Spleen (tissue), 11 donors: ENCODE data around the gene NR1I3. TPM values are rescaled to one million over a fixed set of nuclear protein-coding genes. Genes with fewer than 3 reads are reported as not detected.

ENCODE experiments used
- DNase-seq: peaks from one replicate; pipeline ENCODE4 v3.0.0-alpha.2; 2020
- H3K27ac ChIP-seq, 8 donors: fragments of 200-600 bp; sonication (generic) in 7 of 8; 1 replicate in 4 of 8; 2 replicates in 4 of 8; pipeline versions ENCODE4 v1.5.0 to v1.8.0; 2016 to 2021; ENCODE audit warnings: inconsistent platforms in 4 of 8, mild to moderate bottlenecking in 4 of 8, moderate library complexity in 1 of 8
- H3K27me3 ChIP-seq, 7 donors: fragments of 200-600 bp; sonication (generic) in 6 of 7; replicated peaks in 1 of 7; 1 replicate in 4 of 7; 2 replicates in 3 of 7; pipeline versions ENCODE4 v1.5.0 to v1.8.0; 2016 to 2021; ENCODE audit warnings: inconsistent platforms in 3 of 7, mild to moderate bottlenecking in 1 of 7
- H3K36me3 ChIP-seq, 6 donors: fragments of 200-600 bp; sonication (generic) in 5 of 6; 1 replicate in 4 of 6; 2 replicates in 2 of 6; pipeline versions ENCODE4 v1.5.0 to v1.8.0; 2016 to 2021; ENCODE audit warnings: inconsistent platforms in 2 of 6
- H3K4me1 ChIP-seq, 6 donors: fragments of 200-600 bp; sonication (generic) in 5 of 6; 1 replicate in 3 of 6; 2 replicates in 3 of 6; pipeline versions ENCODE4 v1.5.0 to v1.8.0; 2016 to 2021; ENCODE audit warnings: inconsistent platforms in 3 of 6
- H3K4me3 ChIP-seq, 8 donors: fragments of 200-600 bp; sonication (generic) in 7 of 8; 1 replicate in 4 of 8; 2 replicates in 4 of 8; pipeline versions ENCODE4 v1.5.0 to v1.8.0; 2016 to 2021; ENCODE audit warnings: inconsistent platforms in 4 of 8, mild to moderate bottlenecking in 4 of 8, moderate library complexity in 2 of 8
- H3K9me3 ChIP-seq, 8 donors: fragments of 200-600 bp; sonication (generic) in 7 of 8; 1 replicate in 4 of 8; 2 replicates in 4 of 8; pipeline versions ENCODE4 v1.5.0 to v1.8.0; 2016 to 2021; ENCODE audit warnings: inconsistent platforms in 4 of 8
- POLR2A ChIP-seq, 3 donors: fragments of 450-650 bp; IDR thresholded peaks; one replicate each; pipeline ENCODE4 v1.5.1; 2017; ENCODE audit warnings: antibody characterized with exemption in 3 of 3, mild to moderate bottlenecking in 1 of 3
- POLR2AphosphoS5 ChIP-seq, 3 donors: sonication (generic); formaldehyde crosslinking; IDR thresholded peaks; one replicate each; pipeline ENCODE4 v1.5.1; 2017; ENCODE audit warnings: antibody characterized with exemption in 3 of 3
- WGBS, 5 donors: extraction: QIAGEN DNeasy Blood & Tissue Kit in 3 of 5; methylation state at CpG; one replicate each; pipeline versions ENCODE4 v1.1.5 to v1.1.7; 2013 to 2018; 5-methylcytosine and 5-hydroxymethylcytosine counted together
- intact Hi-C: fragments of 100-400 bp; cut with DNase I; formaldehyde crosslinking; loops from one replicate; pipeline ENCODE4 v1.15.0; 2023; ENCODE audit warnings: low total_unique reads
- polyA plus RNA-seq, 3 donors: library from polyadenylated mRNA; stranded (reverse); fragments of 200-250 nt; gene quantifications; one replicate each; pipeline ENCODE4 v1.2.1, GENCODE V29; 2013
- total RNA-seq, 7 donors: library from RNA; depleted of rRNA in 3 of 7; stranded (reverse); fragments of >200 nt in 3 of 7; fragmentation: NEBNext Ultra II Directional in 4 of 7; extraction: Animal tissue kit (Norgen Biotek cat#: 25700) in 4 of 7; gene quantifications; one replicate each; pipeline versions ENCODE4 v1.1.0 to v1.2.1, GENCODE V29; 2016 to 2021
- TF ChIP-seq, protein P1 (sequence below), 11 experiments: fragments of 200-600 bp in 7 of 11; fragments of 450-650 bp in 4 of 11; sonication (generic) in 4 of 11; IDR thresholded peaks in 8 of 11; conservative IDR thresholded peaks in 3 of 11; 1 replicate in 7 of 11; 2 replicates in 4 of 11; pipeline versions ENCODE4 v1.4.0 to v1.8.0; 2016 to 2021; ENCODE audit warnings: antibody characterized with exemption in 11 of 11, inconsistent platforms in 4 of 11, mild to moderate bottlenecking in 1 of 11
- donor health status: healthy with polysubstance abuse.
- donor health status: DM: no; HTN: no; CAD: no; lungs with moderate emphysema.
- donor health status: DM: no; HTN: no; CAD: no.
- donor health status: Bipolar disorder and iron deficiency.
- donor health status: healthy.
- donor health status: DM: no; HTN: no; CAD: no.
- donor health status: DM: yes; HTN: yes; CAD: no.

NR1I3 gene
- total and polyA plus RNA-seq, 10 donors: 0.06 to 0.11 TPM; not detected in 8

GRCh38 chr1:161266836-161267235, 28.8 kb upstream of the NR1I3 start:
- intact Hi-C loops: no loop called here
- TF ChIP-seq POLR2AphosphoS5 (IDR thresholded peaks at IDR 0.05): no peak
- no peak for TF ChIP-seq POLR2A (IDR thresholded peaks at IDR 0.05)
- TF ChIP-seq, protein P1, sequence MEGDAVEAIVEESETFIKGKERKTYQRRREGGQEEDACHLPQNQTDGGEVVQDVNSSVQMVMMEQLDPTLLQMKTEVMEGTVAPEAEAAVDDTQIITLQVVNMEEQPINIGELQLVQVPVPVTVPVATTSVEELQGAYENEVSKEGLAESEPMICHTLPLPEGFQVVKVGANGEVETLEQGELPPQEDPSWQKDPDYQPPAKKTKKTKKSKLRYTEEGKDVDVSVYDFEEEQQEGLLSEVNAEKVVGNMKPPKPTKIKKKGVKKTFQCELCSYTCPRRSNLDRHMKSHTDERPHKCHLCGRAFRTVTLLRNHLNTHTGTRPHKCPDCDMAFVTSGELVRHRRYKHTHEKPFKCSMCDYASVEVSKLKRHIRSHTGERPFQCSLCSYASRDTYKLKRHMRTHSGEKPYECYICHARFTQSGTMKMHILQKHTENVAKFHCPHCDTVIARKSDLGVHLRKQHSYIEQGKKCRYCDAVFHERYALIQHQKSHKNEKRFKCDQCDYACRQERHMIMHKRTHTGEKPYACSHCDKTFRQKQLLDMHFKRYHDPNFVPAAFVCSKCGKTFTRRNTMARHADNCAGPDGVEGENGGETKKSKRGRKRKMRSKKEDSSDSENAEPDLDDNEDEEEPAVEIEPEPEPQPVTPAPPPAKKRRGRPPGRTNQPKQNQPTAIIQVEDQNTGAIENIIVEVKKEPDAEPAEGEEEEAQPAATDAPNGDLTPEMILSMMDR (IDR thresholded peaks at IDR 0.05 in 8 of 11, conservative IDR thresholded peaks at IDR 0.05 in 3 of 11): no peak
- H3K4me1 ChIP-seq: peaks cover 0 to 12% (median 0%) of the 10 kb centered on the region in 6 donors
- WGBS, 5 donors: 57 to 86% (median 79%) methylated on average over 2 of the region's 2 CpGs
- H3K9me3 ChIP-seq: no peaks in the 10 kb centered on the region
- H3K27me3 ChIP-seq: peaks cover 0 to 26% (median 0%) of the 10 kb centered on the region in 7 donors
- H3K36me3 ChIP-seq: no peaks in the 10 kb centered on the region
- H3K27ac ChIP-seq: no peak overlapping the region
- no peak overlapping the region for H3K4me3 ChIP-seq
- DNase-seq: no peak

- Histone ChIP-seq H3K4me3 (no peak overlapping the region), H3K4me1 (peaks cover 0 to 12% (median 0%) of the 10 kb centered on the region in 6 donors), H3K9me3 (no peaks in the 10 kb centered on the region), H3K27ac (no peak overlapping the region), H3K36me3 (no peaks in the 10 kb centered on the region), H3K27me3 (peaks cover 0 to 27% (median 2%) of the 10 kb centered on the region in 7 donors)
- 68 to 85% (median 76%) methylated on average over 3 of the region's 3 CpGs for WGBS, 5 donors
- intact Hi-C loops: no loop called here
- no peak for TF ChIP-seq POLR2AphosphoS5 (IDR thresholded peaks at IDR 0.05)
- TF ChIP-seq POLR2A (IDR thresholded peaks at IDR 0.05): no peak
- TF ChIP-seq, protein P1 (IDR thresholded peaks at IDR 0.05 in 8 of 11, conservative IDR thresholded peaks at IDR 0.05 in 3 of 11): no peak
- no peak for DNase-seq
These were observed 28.2 kb upstream of the NR1I3 start for GRCh38 chr1:161266202-161266601.

- DNase-seq: no peak
- H3K9me3 ChIP-seq: no peaks in the 10 kb centered on the region
- H3K36me3 ChIP-seq: no peaks in the 10 kb centered on the region
- no peak overlapping the region for H3K4me3 ChIP-seq
- H3K27ac ChIP-seq: no peak overlapping the region
- WGBS, 5 donors: 86 to 92% (median 86%) methylated on average over 5 of the region's 5 CpGs
- intact Hi-C loops: no loop called here
- TF ChIP-seq POLR2A (IDR thresholded peaks at IDR 0.05) (no peak), POLR2AphosphoS5 (IDR thresholded peaks at IDR 0.05) (no peak)
- TF ChIP-seq, protein P1 (IDR thresholded peaks at IDR 0.05 in 8 of 11, conservative IDR thresholded peaks at IDR 0.05 in 3 of 11): no peak
- peaks cover 0 to 12% (median 0%) of the 10 kb centered on the region in 6 donors for H3K4me1 ChIP-seq
- H3K27me3 ChIP-seq: peaks cover 0 to 36% (median 9%) of the 10 kb centered on the region in 7 donors
These were observed 27.3 kb upstream of the NR1I3 start for GRCh38 chr1:161265305-161265704.

DNA sequence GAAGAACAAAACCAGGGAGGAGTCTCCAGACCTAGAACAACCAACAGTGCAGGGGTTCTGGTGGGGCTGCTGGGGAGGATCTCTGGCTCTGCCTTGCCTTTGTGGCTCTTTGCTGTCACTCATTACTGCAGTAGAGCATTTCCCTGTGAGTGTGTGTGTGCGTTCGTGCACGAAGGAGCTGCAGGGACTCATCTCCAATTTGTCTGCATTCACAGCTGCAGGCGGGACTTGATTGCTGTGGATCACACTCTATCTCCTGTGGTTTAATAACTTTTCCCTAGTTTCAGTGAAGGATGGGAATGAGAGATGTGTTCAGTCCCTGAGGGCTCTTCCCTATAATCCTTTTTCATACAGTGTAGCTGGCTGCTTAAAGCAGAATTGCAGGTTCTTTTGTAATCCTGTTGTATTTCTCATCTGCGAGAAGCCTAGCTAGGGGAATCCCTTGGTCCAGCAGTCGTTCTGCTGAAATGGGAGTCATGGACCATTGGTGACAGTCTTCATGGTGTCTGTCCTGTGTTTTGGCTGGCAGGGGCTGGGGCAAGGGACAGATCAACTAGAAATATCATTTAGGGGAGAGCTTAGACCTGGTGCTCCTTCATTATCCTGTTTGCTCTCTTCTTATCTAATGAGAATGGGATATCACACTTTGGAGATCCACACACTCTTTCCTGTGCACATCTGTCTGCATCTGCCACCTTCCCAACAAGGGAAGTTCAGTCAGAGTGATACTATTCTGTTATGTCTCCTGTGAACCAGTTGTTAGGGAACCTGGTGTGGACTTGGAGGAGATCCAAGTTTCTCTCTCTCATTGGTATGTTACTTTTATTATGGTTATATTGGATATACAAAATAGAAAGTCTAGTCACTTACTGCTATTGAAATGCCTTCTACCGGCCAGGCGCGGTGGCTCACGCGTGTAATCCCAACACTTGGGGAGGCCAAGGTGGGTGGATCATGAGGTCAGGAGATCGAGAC, 23.5 kb upstream of the NR1I3 start:
- Histone ChIP-seq H3K27me3 (peaks cover 4 to 73% (median 31%) of the 10 kb centered on the region in 7 donors), H3K36me3 (no peaks in the 10 kb centered on the region), H3K4me3 (no peak overlapping the region), H3K4me1 (peaks cover 0 to 16% (median 12%) of the 10 kb centered on the region in 6 donors), H3K9me3 (peaks cover 0 to 14% (median 12%) of the 10 kb centered on the region in 8 donors), H3K27ac (no peak overlapping the region)
- 81 to 87% (median 84%) methylated on average over 12 of the region's 12 CpGs for WGBS, 5 donors
- TF ChIP-seq, protein P1 (IDR thresholded peaks at IDR 0.05 in 8 of 11, conservative IDR thresholded peaks at IDR 0.05 in 3 of 11): no peak
- TF ChIP-seq POLR2A (IDR thresholded peaks at IDR 0.05) (no peak), POLR2AphosphoS5 (IDR thresholded peaks at IDR 0.05) (no peak)
- DNase-seq: no peak
- intact Hi-C loops: no loop called here
